NCI-H146 (cell line): Measurements from ENCODE around the gene FAM168A.

Experiments used
- DNase-seq: peaks from one replicate; lab custom pipeline; 2025; lab: John Stamatoyannopoulos, UW

The FAM168A gene

GRCh38 chr11:73401217-73401923 lies 196.5 kb downstream of the FAM168A start:
- no peak for DNase-seq

GRCh38 chr11:73400293-73400692 lies 197.6 kb downstream of the FAM168A start:
- DNase-seq = no peak

DNA sequence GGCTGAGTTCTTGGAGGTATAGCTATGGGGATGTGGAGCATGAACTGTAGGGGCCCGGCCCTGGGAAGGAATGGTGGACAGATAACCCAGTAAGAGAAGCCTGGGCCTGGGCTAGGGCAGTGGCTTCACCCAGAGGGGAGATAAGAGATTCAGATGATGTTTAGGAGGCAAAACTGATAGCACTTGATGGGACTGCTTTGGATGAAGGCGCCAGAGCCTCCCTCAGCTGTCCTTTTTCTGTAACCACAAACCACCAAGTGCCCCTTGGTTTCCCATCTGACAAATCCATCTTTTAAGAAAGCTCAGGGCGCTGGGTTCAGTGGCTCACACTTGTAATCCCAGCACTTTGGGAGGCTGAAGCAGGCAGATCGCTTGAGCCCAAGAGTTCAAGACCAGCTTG lies 198.3 kb downstream of the FAM168A start:
- no peak for DNase-seq

- no peak for DNase-seq
These were observed 198.7 kb downstream of the FAM168A start for GRCh38 chr11:73399159-73399590.

GRCh38 chr11:73398721-73399120 lies 199.2 kb downstream of the FAM168A start:
- DNase-seq = no peak

GRCh38 chr11:73398132-73398526 lies 199.8 kb downstream of the FAM168A start:
- no peak for DNase-seq

DNA sequence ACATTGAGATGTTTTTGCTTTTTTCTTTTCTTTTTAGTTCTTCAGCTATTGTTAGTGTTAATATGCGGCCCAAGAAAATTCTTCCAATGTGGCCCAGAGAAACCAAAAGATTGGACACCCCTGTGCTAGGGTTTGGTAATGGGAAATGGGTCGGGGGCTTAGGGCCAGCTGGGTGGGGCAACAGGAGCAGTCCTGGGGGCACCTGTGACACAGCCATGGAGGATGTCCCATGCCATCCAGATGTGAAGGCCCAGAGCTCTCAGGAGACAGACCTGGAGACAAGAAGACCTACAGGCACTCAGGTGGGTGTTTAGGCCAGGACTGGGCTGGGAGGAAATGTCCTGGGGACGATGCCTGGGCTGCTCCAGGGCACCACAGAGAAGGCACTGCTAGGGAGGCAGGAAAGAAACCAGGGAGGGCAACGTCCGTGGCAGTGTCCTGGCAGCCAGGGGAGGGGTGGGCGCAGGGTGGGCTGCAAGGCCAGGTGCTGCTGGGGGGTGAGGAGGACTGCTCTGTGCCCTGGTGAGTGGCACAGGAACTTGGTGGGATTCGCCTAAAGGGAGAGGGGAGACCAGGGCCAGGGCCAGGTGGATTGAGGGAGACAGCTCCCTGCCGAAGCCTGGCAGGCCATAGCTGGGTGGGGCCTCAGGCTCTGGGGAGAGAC lies 200.3 kb downstream of the FAM168A start:
- DNase-seq = no peak

DNA sequence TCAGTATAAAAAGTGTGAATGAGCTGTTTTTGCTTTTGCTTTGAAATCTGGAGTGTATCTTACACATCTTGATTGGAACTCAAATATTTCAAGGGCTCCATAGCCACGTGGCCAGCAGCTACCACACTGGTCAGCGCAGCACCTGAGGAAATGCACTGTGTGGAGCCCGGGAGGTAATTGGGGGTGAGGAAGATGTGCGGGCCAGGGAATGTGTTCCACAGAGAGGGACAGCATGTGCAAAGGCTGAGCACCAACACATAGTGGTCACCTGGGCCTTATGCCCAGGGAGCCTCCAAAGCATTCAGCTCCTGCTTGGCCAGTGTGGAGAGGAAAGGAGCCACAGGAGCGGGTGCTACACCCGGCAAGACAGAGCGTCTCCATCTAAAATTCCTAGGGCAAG lies 200.9 kb downstream of the FAM168A start:
- no peak for DNase-seq

DNA sequence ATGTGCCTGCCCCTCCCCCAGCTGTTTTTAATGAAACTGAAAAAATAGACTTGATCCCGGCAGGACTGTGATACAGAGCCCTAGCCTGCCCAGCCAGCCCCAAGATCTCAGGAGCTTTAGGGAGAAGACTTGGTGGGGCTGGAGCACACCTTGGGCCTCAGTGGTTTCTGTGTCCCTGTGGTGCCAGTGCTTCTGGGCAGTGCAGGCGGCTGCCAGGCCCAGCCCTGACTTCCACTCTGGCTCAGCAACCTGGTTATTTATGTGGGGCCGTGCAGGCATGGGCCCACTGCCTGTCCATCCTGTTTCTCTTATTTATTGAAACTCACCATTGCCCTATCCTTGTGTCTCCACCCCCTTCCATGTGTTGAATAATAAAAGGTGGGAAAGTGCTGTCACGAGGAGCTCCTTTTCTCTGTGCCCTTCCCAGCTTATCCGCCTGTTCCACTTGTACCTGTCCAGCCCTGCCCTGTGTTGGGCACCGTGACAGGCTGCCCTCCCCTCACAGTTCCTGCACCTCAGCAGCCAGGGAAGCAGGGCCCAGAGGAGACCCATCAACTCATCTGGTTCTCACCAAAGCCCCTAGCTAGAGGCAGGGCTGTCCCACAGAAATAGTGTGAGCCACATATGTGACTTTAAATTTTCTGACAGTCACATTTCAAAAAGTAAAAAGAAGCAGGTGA lies 201.5 kb downstream of the FAM168A start:
- DNase-seq = no peak

GRCh38 chr11:73395297-73396208 lies 202.4 kb downstream of the FAM168A start:
- no peak for DNase-seq

- DNase-seq = no peak
These were observed 203.3 kb downstream of the FAM168A start for GRCh38 chr11:73394416-73395296.

- DNase-seq = peak; percentile 67
These were observed 204.2 kb downstream of the FAM168A start for GRCh38 chr11:73393479-73394415.

DNA sequence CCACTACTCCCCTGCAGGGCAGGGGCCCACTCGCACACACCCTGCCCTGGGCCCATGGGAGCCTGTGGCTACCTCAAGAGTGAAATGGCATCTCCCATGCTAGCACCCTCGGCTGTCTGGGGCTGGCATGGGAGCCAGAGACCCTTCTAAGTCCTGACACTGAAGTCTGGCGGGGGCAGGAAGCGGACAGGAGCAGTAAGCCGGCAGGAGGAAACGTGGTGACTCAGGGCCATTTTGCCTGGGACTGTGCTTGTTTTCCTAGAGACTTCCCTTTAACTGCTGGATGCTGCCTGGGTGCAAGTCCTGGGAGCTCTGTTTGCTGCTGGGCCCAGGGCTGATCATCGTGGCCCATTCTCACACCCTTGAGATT lies 204.9 kb downstream of the FAM168A start:
- no peak for DNase-seq

- no peak for DNase-seq
These were observed 205.6 kb downstream of the FAM168A start for GRCh38 chr11:73392108-73393010.

- no peak for DNase-seq
These were observed 206.2 kb downstream of the FAM168A start for GRCh38 chr11:73391665-73392064.

GRCh38 chr11:73390601-73391565 lies 207.0 kb downstream of the FAM168A start:
- DNase-seq = no peak

DNA sequence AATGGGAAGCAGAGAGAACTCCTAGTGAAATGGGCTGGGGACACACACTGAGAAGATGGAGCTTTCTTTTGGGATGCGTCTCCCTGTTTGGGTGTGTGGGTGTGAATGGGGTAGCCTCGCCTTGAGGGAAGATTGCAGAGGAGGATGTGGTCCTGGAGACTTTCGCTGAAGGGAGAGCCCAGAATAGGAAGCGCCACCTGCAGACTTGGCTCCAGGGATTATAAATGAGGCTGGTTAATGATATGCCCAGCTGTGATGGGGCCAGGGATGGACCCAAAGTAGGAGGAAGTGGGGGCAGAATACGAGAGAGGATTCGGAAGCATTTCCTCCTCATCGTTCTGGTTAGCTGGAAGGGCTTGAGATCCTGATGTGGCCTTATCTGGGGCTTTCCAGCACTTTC lies 208.0 kb downstream of the FAM168A start:
- no peak for DNase-seq

- DNase-seq = no peak
These were observed 208.8 kb downstream of the FAM168A start for GRCh38 chr11:73389134-73389525.
